Uterus (tissue), 2 donors: Measurements from ENCODE around the gene BRD8.

Experiments
- POLR2A ChIP-seq, 2 donors: fragments of 450-650 bp; IDR thresholded peaks; one replicate each; pipeline ENCODE4 v1.6.1; 2016; ENCODE audit warnings: antibody characterized with exemption in 2 of 2, mild to moderate bottlenecking in 1 of 2, moderate library complexity in 1 of 2
- TF ChIP-seq, protein P1 (sequence below), 4 experiments: fragments of 200-600 bp in 2 of 4; fragments of 450-650 bp in 2 of 4; sonication (generic) in 2 of 4; IDR thresholded peaks; one replicate each; pipeline ENCODE4 v1.5.1; 2016 to 2019; ENCODE audit warnings: antibody characterized with exemption in 4 of 4, mild to moderate bottlenecking in 2 of 4, moderate library complexity in 1 of 4

- TF ChIP-seq, protein P1, sequence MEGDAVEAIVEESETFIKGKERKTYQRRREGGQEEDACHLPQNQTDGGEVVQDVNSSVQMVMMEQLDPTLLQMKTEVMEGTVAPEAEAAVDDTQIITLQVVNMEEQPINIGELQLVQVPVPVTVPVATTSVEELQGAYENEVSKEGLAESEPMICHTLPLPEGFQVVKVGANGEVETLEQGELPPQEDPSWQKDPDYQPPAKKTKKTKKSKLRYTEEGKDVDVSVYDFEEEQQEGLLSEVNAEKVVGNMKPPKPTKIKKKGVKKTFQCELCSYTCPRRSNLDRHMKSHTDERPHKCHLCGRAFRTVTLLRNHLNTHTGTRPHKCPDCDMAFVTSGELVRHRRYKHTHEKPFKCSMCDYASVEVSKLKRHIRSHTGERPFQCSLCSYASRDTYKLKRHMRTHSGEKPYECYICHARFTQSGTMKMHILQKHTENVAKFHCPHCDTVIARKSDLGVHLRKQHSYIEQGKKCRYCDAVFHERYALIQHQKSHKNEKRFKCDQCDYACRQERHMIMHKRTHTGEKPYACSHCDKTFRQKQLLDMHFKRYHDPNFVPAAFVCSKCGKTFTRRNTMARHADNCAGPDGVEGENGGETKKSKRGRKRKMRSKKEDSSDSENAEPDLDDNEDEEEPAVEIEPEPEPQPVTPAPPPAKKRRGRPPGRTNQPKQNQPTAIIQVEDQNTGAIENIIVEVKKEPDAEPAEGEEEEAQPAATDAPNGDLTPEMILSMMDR (IDR thresholded peaks at IDR 0.05): no peak
- no peak for TF ChIP-seq POLR2A (IDR thresholded peaks at IDR 0.05)
Observed at GRCh38 chr5:138169124-138169523, 9.3 kb downstream of the BRD8 start.
